ENCODE data around the gene TSC1.
A peak's percentile ranks its signal among the peaks of the same experiment; 100 is the strongest.

The TSC1 gene

DNA sequence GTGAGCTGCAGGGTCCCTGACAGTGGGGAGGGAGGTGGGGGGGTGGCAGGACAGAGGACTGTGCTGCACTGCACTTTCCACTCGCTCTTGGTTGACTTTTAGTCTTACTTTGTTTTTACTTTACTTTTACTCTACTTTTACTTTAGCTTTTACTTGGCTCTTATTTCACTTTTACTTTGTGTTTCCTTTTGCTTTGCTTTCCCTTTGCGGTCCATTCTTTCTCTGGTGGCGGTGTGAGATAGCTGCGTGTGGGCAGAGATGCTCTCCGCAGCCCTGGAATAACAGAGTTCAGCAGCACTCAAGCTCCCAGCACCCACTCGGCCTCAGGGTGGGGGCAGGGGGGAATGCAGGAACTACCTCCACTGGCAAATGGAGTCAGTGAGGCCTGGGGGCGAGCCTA lies 71.0 kb downstream of the TSC1 start:
- ATAC-seq (replicated peaks) (no peak), DNase-seq (no peak)
- Mint-ChIP-seq H3K27me3 (peaks cover 14 to 18% of the 10 kb centered on the region in 2 donors), H3K4me1 (ENCODE audit: low read depth in 2 of 2) (peaks cover 5% of the 10 kb centered on the region in 2 donors), H3K36me3 (ENCODE audit: insufficient read depth) (peaks cover 4% of the 10 kb centered on the region), H3K27ac (peak overlapping the region in 1 of 2 donors; percentile 75), H3K9me3 (no peaks in the 10 kb centered on the region), H3K4me3 (peak overlapping the region; percentile 26 to 52)

DNA sequence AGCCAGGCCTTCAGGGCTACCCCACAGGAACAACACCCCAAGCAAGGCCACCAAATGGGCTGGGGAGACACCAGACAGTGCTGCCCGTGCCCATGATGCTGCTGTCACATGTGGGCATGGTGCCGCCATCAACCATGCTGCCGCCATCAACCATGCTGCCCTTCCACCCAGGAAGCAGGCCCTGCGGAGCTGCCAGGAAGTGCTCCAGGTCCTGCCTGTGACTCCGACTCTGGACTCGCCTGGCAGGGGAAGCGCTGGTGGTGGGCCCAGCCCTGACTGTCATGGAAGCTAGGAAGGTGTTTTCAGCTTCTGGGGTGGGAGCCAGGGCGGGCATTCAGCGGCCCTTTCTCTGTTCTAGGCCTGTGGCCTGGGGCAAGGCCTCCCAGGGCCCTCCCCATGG lies 75.2 kb downstream of the TSC1 start:
- H3K4me3 Mint-ChIP-seq, result no peak overlapping the region
- H3K27ac Mint-ChIP-seq, result no peak overlapping the region
- peaks cover 18 to 22% of the 10 kb centered on the region in 2 donors for H3K27me3 Mint-ChIP-seq
- DNase-seq (no peak), ATAC-seq (replicated peaks) (no peak)
- no peaks in the 10 kb centered on the region for H3K36me3 Mint-ChIP-seq (ENCODE audit: insufficient read depth)
- H3K9me3 Mint-ChIP-seq, result no peaks in the 10 kb centered on the region
- peaks cover 5% of the 10 kb centered on the region in 2 donors for H3K4me1 Mint-ChIP-seq (ENCODE audit: low read depth in 2 of 2)

DNA sequence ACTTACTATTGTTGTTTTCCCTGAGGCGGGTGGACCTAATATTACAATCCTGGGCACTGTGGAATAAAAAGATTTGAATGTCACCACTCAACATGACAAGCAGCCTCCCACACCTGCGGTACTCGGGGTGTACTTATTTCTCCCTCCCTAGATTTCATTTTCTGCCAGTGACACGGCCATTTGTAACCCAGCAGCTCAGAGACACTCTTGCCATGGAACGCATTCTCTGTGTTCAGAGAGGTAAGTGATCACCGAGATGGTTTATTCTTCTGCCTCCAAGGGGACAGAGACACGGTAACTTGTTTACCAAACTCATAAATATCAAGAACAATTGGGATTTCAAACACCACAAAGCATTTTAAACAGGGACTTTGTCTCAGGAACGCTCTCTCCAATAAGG lies 77.5 kb downstream of the TSC1 start:
- peaks cover 18 to 35% of the 10 kb centered on the region in 2 donors for H3K27me3 Mint-ChIP-seq
- no peak for ATAC-seq (replicated peaks)
- no peaks in the 10 kb centered on the region for H3K36me3 Mint-ChIP-seq (ENCODE audit: insufficient read depth)
- H3K27ac Mint-ChIP-seq, result no peak overlapping the region
- H3K4me1 Mint-ChIP-seq (ENCODE audit: low read depth in 2 of 2), result no peaks in the 10 kb centered on the region
- H3K9me3 Mint-ChIP-seq, result no peaks in the 10 kb centered on the region
- DNase-seq, result no peak
- no peak overlapping the region for H3K4me3 Mint-ChIP-seq

DNA sequence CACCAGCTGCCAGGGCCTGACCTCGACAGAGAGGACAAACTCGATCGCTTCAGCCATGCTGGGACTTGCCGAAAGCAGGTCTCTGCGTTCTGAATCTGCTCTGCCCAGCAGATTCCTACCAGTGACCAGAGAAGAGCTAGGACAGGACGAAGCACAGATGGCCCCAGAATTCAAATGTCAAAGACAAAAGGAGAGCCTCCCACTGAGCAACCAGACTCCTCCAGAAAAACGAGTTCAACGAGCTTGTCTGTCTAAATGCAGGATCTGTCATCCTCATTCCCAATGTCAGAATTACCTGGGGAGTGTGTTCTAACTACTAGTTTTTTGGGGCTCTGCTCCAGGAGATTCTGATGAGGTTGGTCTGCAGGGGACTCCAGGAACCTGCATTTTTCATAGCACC lies 79.7 kb downstream of the TSC1 start:
- no peaks in the 10 kb centered on the region for H3K4me1 Mint-ChIP-seq (ENCODE audit: low read depth in 2 of 2)

DNA sequence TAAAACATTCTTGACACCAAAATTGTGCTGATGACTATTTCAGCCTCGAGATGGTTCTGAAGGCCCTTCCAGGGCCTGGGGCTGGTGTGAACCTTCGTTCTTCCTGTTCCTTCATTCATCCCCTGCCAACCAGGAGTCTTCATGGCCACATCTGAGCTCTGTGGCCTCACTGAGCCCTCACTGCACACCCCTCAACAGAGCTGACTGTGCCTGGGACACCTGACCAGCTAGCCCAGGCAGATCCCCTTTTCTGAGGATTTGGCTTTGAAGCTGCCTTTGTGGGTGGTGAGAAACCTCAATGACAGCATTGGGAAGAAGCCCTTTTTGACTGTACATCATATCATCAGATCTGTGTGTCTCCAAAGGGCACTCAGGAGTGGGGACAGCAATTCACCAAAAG lies 80.1 kb downstream of the TSC1 start:
- no peaks in the 10 kb centered on the region for H3K4me1 Mint-ChIP-seq (ENCODE audit: low read depth in 2 of 2)
- peaks cover 11 to 42% of the 10 kb centered on the region in 2 donors for H3K27me3 Mint-ChIP-seq
- H3K27ac Mint-ChIP-seq, result no peak overlapping the region
- H3K9me3 Mint-ChIP-seq, result no peaks in the 10 kb centered on the region
- no peak for DNase-seq
- ATAC-seq (replicated peaks), result no peak
- H3K36me3 Mint-ChIP-seq (ENCODE audit: insufficient read depth), result no peaks in the 10 kb centered on the region
- H3K4me3 Mint-ChIP-seq, result no peak overlapping the region

More for the DNA sequence above, 79.7 kb downstream of the TSC1 start:
- DNase-seq (no peak), ATAC-seq (replicated peaks) (no peak)
- Mint-ChIP-seq H3K27me3 (peaks cover 11 to 46% of the 10 kb centered on the region in 2 donors), H3K9me3 (no peaks in the 10 kb centered on the region), H3K27ac (no peak overlapping the region), H3K36me3 (ENCODE audit: insufficient read depth) (no peaks in the 10 kb centered on the region), H3K4me3 (no peak overlapping the region)

DNA sequence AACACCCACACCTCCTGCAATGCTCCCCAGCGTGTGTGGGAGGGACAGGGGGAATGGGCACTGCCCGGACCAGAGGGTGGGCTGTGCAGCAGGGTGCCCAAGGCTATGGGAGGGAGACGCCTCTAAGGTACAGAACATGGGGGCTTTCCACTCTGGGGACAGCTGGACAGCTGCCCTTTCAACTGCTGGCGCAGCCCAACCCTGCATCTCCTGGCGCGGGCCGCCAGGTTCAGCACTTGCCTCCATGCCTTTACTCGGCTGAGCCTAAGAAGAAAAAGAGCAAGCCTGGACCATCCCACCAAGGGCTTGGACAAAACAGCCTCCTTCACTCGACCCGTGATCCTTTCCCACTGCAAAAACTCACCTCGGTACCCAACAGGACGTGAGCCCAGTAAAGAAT lies 81.3 kb downstream of the TSC1 start:
- peaks cover 19 to 51% of the 10 kb centered on the region in 2 donors for H3K27me3 Mint-ChIP-seq
- no peaks in the 10 kb centered on the region for H3K4me1 Mint-ChIP-seq (ENCODE audit: low read depth in 2 of 2)
- no peak for ATAC-seq (replicated peaks)
- no peak overlapping the region for H3K27ac Mint-ChIP-seq
- no peak overlapping the region for H3K4me3 Mint-ChIP-seq
- DNase-seq, result no peak
- H3K9me3 Mint-ChIP-seq, result no peaks in the 10 kb centered on the region
- H3K36me3 Mint-ChIP-seq (ENCODE audit: insufficient read depth), result no peaks in the 10 kb centered on the region

DNA sequence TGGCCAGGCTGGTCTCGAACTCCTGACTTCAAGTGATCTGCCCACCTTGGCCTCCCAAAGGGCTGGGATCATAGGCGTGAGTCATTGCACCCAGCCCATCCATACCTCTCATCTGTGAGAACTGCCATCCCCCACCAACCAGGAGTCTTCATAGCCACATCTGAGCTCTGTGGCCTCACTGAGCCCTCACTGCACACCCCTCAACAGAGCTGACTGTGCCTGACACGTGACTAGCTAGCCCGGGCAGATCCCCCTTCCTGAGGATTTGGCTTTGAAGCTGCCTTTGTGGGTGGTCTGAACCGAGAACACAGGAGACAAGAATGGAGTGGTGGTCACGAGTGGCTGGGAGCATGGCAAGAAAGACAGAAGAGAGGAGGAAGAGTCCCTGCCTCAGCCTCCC lies 81.9 kb downstream of the TSC1 start:
- ATAC-seq (replicated peaks), result no peak
- H3K27me3 Mint-ChIP-seq, result peaks cover 19 to 55% of the 10 kb centered on the region in 2 donors
- no peak for DNase-seq
- peak overlapping the region in 1 of 2 donors; percentile 79 for H3K27ac Mint-ChIP-seq
- H3K9me3 Mint-ChIP-seq, result no peaks in the 10 kb centered on the region
- no peak overlapping the region for H3K4me3 Mint-ChIP-seq
- no peaks in the 10 kb centered on the region for H3K36me3 Mint-ChIP-seq (ENCODE audit: insufficient read depth)
- no peaks in the 10 kb centered on the region for H3K4me1 Mint-ChIP-seq (ENCODE audit: low read depth in 2 of 2)

DNA sequence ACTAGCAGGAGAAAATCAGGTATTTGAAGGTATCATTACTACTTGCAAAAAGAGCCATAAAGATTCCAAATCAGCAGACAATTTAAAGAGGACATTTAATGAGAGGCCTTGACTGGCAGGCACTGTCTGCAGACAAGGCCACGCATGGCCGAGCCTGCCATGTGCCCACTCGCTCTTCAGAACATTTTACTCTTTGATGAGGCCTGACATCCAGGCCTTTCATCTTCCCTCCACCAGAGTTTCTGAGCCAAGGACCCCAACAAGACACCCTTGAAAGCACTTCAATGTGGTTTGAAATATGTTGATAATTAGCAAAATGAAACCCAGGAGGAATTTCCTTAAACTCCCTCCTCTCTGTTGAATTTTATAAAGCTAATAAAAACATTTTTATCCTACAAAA lies 82.8 kb downstream of the TSC1 start:
- H3K4me1 Mint-ChIP-seq (ENCODE audit: low read depth in 2 of 2), result no peaks in the 10 kb centered on the region
- H3K9me3 Mint-ChIP-seq, result no peaks in the 10 kb centered on the region
- ATAC-seq (replicated peaks) (no peak), DNase-seq (no peak)
- no peak overlapping the region for H3K27ac Mint-ChIP-seq
- peaks cover 23 to 55% of the 10 kb centered on the region in 2 donors for H3K27me3 Mint-ChIP-seq
- no peak overlapping the region for H3K4me3 Mint-ChIP-seq
- H3K36me3 Mint-ChIP-seq (ENCODE audit: insufficient read depth), result no peaks in the 10 kb centered on the region

DNA sequence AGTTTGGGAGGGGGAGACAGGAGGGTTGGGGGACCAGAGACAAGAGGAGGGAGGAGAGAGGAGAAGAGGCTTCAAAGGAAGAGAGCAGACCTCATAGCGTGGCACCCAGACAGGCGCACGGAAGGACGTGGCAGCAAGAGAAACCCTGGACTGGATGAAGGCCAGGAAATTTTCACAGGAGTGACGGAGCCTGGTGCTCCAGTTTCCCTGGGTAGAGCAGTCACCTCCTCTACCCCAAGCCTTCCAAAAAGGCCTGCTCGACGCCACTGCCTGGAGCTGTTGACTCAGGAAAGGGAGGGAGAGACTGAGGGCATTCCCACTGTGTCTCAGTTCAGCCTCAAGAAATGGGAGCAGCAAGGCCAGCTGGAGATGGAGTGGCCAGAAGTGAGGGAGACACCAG lies 85.7 kb downstream of the TSC1 start:
- ATAC-seq (replicated peaks), result no peak
- Mint-ChIP-seq H3K9me3 (no peaks in the 10 kb centered on the region), H3K36me3 (ENCODE audit: insufficient read depth) (peaks cover 4% of the 10 kb centered on the region), H3K4me1 (ENCODE audit: low read depth in 2 of 2) (peaks cover 0 to 4% of the 10 kb centered on the region in 2 donors), H3K27ac (peak overlapping the region in 1 of 2 donors; percentile 50), H3K4me3 (no peak overlapping the region), H3K27me3 (peaks cover 35 to 59% of the 10 kb centered on the region in 2 donors)
- DNase-seq, result no peak

DNA sequence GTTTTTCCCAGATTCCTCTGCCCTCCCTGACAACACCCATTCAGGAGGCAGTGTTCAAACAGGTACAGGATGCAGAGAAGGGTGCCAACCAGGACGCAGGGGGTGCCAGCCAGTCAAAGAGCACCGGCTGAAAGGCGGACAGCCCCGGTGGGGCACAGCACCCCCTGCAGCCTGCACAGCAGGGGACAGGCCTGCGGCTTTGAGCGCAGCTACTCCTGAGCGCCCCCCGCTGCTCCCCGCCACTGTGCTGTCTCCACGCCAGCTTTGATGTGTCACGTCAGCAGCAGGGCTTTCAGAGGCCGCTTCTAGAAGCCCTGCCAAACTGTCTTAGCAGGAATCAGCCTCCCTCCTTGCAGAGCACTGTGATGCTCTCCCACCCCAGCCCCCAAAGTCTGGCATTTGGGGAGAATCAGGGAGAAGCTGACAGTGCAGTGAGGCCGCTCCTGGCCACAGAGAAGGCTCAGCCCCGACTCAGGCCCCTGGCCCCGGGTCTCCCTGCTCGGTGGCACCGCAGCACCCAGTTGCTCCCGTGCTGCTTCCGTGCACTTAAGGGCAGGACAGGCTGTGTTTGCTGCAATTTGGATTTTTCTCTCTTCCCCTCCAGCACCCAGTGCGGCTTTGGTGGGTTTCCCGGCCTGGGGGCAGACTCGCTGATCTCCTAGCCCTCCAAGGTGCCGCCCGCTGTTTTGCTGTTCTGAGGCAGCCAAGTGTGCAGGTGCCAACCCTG lies 86.6 kb downstream of the TSC1 start:
- no peak overlapping the region for H3K4me3 Mint-ChIP-seq
- H3K4me1 Mint-ChIP-seq (ENCODE audit: low read depth in 2 of 2), result peaks cover 0 to 4% of the 10 kb centered on the region in 2 donors
- peaks cover 4% of the 10 kb centered on the region for H3K36me3 Mint-ChIP-seq (ENCODE audit: insufficient read depth)
- ATAC-seq (replicated peaks), result no peak
- peaks cover 35 to 56% of the 10 kb centered on the region in 2 donors for H3K27me3 Mint-ChIP-seq
- no peak overlapping the region for H3K27ac Mint-ChIP-seq
- H3K9me3 Mint-ChIP-seq, result no peaks in the 10 kb centered on the region
- no peak for DNase-seq

DNA sequence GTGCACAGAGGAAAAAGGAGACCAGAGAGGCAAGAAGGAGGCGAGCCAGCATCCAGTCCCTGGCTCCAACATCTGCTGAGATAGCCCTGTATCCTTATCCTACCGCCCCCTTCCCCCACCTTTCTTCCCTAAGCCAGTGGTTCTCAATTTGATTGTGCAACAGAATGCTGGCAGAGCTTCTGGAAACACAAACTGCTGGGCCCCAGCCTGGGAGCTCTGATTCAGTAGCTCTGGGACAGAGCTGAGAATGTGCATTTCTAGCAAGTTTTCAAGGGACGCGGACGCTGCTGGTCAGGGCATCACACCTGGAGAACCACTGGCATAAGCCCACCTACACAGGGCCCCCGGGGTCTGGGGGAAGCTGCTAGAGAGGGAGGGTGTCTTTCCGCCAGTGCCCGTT lies 87.4 kb downstream of the TSC1 start:
- no peak overlapping the region for H3K4me3 Mint-ChIP-seq
- peaks cover 4% of the 10 kb centered on the region for H3K36me3 Mint-ChIP-seq (ENCODE audit: insufficient read depth)
- DNase-seq (no peak), ATAC-seq (replicated peaks) (no peak)
- H3K27ac Mint-ChIP-seq, result no peak overlapping the region
- H3K27me3 Mint-ChIP-seq, result peaks cover 35 to 51% of the 10 kb centered on the region in 2 donors
- peaks cover 0 to 4% of the 10 kb centered on the region in 2 donors for H3K4me1 Mint-ChIP-seq (ENCODE audit: low read depth in 2 of 2)
- H3K9me3 Mint-ChIP-seq, result no peaks in the 10 kb centered on the region

DNA sequence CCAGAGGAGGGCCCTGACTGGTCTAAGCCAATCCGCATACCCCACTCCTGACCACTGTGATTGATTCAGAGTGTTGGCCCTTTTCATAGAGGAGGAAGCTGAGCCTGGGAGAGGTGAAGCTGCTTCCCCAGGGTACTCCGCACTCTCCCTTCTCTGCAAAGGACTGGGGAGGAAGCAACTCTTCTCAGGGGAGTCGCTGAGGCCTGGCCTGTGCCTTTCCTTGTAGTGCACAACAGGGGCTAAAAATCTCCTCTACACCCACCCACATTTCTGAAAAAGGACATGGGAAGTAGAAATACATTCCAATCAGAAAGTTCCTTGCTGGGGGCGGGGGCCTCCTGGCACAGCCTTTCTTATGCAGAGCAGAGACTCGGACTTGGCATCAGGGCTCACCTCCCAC lies 88.5 kb downstream of the TSC1 start:
- ATAC-seq (replicated peaks) (no peak), DNase-seq (no peak)
- H3K27ac Mint-ChIP-seq, result no peak overlapping the region
- H3K9me3 Mint-ChIP-seq, result no peaks in the 10 kb centered on the region
- peaks cover 42 to 51% of the 10 kb centered on the region in 2 donors for H3K27me3 Mint-ChIP-seq
- peaks cover 4% of the 10 kb centered on the region for H3K36me3 Mint-ChIP-seq (ENCODE audit: insufficient read depth)
- peaks cover 0 to 5% of the 10 kb centered on the region in 2 donors for H3K4me1 Mint-ChIP-seq (ENCODE audit: low read depth in 2 of 2)
- H3K4me3 Mint-ChIP-seq, result no peak overlapping the region

DNA sequence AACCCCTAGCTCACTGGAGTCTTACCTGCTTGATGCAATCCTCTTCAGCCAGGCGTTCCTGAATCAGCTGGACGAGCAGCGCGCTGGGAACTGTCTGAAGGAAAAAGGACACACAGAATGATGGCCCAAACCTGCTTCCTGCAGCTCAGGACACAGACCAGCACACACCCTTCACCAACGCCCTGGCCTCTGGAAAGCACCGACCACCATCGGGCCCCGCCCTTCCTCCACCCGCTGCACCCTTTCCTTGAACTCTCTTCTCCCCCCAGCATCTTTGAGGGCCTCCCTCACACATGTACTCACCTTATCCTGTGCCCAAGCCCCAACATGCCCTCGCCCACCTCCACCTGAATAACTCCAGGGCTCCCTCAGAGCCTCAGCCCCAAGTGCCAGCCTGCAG lies 89.6 kb downstream of the TSC1 start:
- Mint-ChIP-seq H3K27ac (peak overlapping the region in 1 of 2 donors; percentile 18), H3K27me3 (peaks cover 42% of the 10 kb centered on the region in 2 donors), H3K4me1 (ENCODE audit: low read depth in 2 of 2) (peaks cover 0 to 7% of the 10 kb centered on the region in 2 donors), H3K36me3 (ENCODE audit: insufficient read depth) (peaks cover 4% of the 10 kb centered on the region), H3K9me3 (no peaks in the 10 kb centered on the region), H3K4me3 (no peak overlapping the region)
- no peak for ATAC-seq (replicated peaks)
- DNase-seq, result no peak

DNA sequence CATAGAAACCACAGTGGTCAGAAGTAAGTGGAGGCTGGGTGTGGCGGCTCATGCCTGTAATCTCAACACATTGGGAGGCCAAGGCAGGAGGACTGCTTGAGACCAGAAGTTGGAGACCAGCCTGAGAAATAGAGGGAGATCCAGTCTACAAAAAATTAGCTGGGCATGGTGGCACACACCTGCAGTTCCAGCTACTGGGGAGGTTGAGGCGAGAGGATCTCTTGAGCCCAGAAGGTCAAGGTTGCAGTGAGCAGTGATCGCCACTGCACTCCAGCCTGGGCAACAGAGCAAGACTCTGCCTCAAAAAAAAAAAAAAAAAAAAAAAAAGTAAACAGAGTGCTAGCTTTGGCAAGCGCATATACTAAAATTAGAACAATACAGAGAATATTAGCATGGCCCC lies 90.9 kb downstream of the TSC1 start:
- H3K4me3 Mint-ChIP-seq, result no peak overlapping the region
- peaks cover 0 to 8% of the 10 kb centered on the region in 2 donors for H3K4me1 Mint-ChIP-seq (ENCODE audit: low read depth in 2 of 2)
- H3K9me3 Mint-ChIP-seq, result no peaks in the 10 kb centered on the region
- DNase-seq (no peak), ATAC-seq (replicated peaks) (no peak)
- H3K36me3 Mint-ChIP-seq (ENCODE audit: insufficient read depth), result peaks cover 4% of the 10 kb centered on the region
- no peak overlapping the region for H3K27ac Mint-ChIP-seq
- peaks cover 32 to 37% of the 10 kb centered on the region in 2 donors for H3K27me3 Mint-ChIP-seq

Data from effector memory CD8-positive, alpha-beta T cell (primary cell).